Measurements from ENCODE around the gene ALK.

- TF ChIP-seq CTCF (conservative IDR thresholded peaks at IDR 0.05) (no peak), ZFX (IDR thresholded peaks at IDR 0.05) (no peak)
Measured at GRCh38 chr2:29580223-29580622, 341.2 kb downstream of the ALK start.
